Thyroid gland (tissue), 4 donors: Measurements from ENCODE around the gene MYO1A. TPM values are rescaled to one million over a fixed set of nuclear protein-coding genes. Genes with fewer than 3 reads are reported as not detected.
A peak's percentile ranks its signal among the peaks of the same experiment; 100 is the strongest.

Experiments
- DNase-seq, 2 donors: peaks; one replicate each; pipeline ENCODE4 v3.0.0-alpha.2; 2019
- H3K27ac ChIP-seq, 3 donors: fragments of 200-600 bp; sonication (generic); 1 replicate in 2 of 3; 2 replicates in 1 of 3; pipeline ENCODE4 v1.5.1; 2016 to 2019; ENCODE audit warnings: mild to moderate bottlenecking in 1 of 3, moderate library complexity in 1 of 3
- H3K27me3 ChIP-seq: fragments of 200-600 bp; sonication (generic); one replicate; pipeline ENCODE4 v1.5.1; 2019
- H3K36me3 ChIP-seq, 2 donors: fragments of 200-600 bp; sonication (generic); one replicate each; pipeline ENCODE4 v1.5.1; 2016 to 2019
- H3K4me1 ChIP-seq, 2 donors: fragments of 200-600 bp; sonication (generic); one replicate each; pipeline ENCODE4 v1.5.1; 2017 to 2019
- H3K4me3 ChIP-seq, 3 donors: fragments of 200-600 bp; sonication (generic); replicated peaks in 1 of 3; 1 replicate in 2 of 3; 2 replicates in 1 of 3; pipeline ENCODE4 v1.5.1; 2016; ENCODE audit warnings: mild to moderate bottlenecking in 1 of 3
- H3K9me3 ChIP-seq: fragments of 200-600 bp; sonication (generic); one replicate; pipeline ENCODE4 v1.5.1; 2017
- POLR2A ChIP-seq, 2 donors: fragments of 450-650 bp; IDR thresholded peaks; one replicate each; pipeline ENCODE4 v1.6.1; 2017; ENCODE audit warnings: antibody characterized with exemption in 2 of 2, mild to moderate bottlenecking in 2 of 2, moderate library complexity in 1 of 2
- WGBS, 2 donors: methylation state at CpG; one replicate each; pipeline ENCODE4 v1.1.5; 2017; 5-methylcytosine and 5-hydroxymethylcytosine counted together
- intact Hi-C: fragments of 100-400 bp; cut with DNase I; formaldehyde crosslinking; loops from one replicate; pipeline ENCODE4 v1.15.1; 2023
- total RNA-seq, 4 donors: library from RNA; depleted of rRNA; stranded (reverse); fragments of >200 nt; gene quantifications; one replicate each; pipeline ENCODE4 v1.2.3, GENCODE V29; 2016
- TF ChIP-seq, protein P1 (sequence below), 6 experiments: fragments of 200-600 bp in 3 of 6; fragments of 450-650 bp in 3 of 6; sonication (generic) in 3 of 6; IDR thresholded peaks; one replicate each; pipeline ENCODE4 v1.5.1; 2016 to 2019; ENCODE audit warnings: antibody characterized with exemption in 6 of 6, mild to moderate bottlenecking in 2 of 6, inconsistent platforms in 1 of 6, moderate library complexity in 1 of 6

Gene MYO1A
- total RNA-seq, 4 donors from 2014 or later: not detected

DNA sequence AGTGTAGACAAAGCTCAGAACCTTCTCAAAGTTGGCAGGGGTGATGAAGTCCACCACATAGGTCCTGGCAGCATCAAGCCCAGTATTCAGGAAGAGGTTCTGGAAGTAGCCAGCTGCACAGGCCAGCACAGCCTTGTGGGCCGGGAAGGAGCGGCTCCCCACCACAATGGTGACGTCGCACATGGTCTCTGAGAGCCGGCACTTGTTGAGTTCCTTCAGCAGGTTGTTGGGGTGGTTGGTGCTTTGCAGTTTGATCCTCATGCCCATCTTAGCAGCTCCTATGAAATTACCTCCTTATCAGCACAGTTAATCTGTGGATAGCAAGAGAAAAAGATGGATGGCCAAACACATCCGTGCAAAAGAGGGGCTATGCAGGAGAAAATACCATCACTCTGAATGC, 45.3 kb downstream of the MYO1A start:
- WGBS, 2 donors: 82 to 91% methylated on average over 6 of the region's 6 CpGs
- DNase-seq: no peak
- peaks cover 18 to 20% of the 10 kb centered on the region in 2 donors for H3K36me3 ChIP-seq
- H3K4me3 ChIP-seq: no peak overlapping the region
- no peak overlapping the region for H3K27ac ChIP-seq
- no peaks in the 10 kb centered on the region for H3K27me3 ChIP-seq
- TF ChIP-seq, protein P1, sequence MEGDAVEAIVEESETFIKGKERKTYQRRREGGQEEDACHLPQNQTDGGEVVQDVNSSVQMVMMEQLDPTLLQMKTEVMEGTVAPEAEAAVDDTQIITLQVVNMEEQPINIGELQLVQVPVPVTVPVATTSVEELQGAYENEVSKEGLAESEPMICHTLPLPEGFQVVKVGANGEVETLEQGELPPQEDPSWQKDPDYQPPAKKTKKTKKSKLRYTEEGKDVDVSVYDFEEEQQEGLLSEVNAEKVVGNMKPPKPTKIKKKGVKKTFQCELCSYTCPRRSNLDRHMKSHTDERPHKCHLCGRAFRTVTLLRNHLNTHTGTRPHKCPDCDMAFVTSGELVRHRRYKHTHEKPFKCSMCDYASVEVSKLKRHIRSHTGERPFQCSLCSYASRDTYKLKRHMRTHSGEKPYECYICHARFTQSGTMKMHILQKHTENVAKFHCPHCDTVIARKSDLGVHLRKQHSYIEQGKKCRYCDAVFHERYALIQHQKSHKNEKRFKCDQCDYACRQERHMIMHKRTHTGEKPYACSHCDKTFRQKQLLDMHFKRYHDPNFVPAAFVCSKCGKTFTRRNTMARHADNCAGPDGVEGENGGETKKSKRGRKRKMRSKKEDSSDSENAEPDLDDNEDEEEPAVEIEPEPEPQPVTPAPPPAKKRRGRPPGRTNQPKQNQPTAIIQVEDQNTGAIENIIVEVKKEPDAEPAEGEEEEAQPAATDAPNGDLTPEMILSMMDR (IDR thresholded peaks at IDR 0.05): no peak
- no peak for TF ChIP-seq POLR2A (IDR thresholded peaks at IDR 0.05)
- H3K9me3 ChIP-seq: no peaks in the 10 kb centered on the region
- H3K4me1 ChIP-seq: peaks cover 12 to 16% of the 10 kb centered on the region in 2 donors
- intact Hi-C loops: loop anchor here (10.0 kb wide), 1 partner anchor 110 kb away; the partner anchor contains the start of gene STAT6

DNA sequence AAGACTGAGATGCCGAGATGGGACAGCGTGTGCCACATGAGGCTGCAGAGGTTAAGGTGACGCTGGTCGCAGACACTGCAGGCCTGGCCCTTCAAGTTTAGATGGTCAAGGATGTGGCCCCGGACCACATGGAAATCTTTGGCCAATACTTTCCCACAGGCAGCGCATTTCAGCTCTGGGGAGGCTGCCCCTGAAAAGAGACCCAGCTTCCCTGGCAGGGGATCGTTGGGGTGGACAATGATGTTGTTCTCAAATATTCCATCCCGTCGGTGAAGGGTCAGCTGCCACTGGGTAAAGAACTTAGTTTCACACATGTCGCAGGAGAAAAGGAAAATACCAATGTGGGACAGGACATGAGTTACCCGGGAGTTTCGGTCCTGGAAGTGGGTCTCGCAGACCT, 46.5 kb downstream of the MYO1A start:
- no peak for TF ChIP-seq POLR2A (IDR thresholded peaks at IDR 0.05)
- TF ChIP-seq, protein P1 (IDR thresholded peaks at IDR 0.05): no peak
- Histone ChIP-seq H3K27me3 (no peaks in the 10 kb centered on the region), H3K27ac (no peak overlapping the region), H3K36me3 (peaks cover 18 to 20% of the 10 kb centered on the region in 2 donors), H3K4me3 (no peak overlapping the region), H3K9me3 (no peaks in the 10 kb centered on the region), H3K4me1 (peaks cover 12 to 16% of the 10 kb centered on the region in 2 donors)
- DNase-seq: no peak
- WGBS, 2 donors: 95 to 99% methylated on average over 13 of the region's 13 CpGs
- intact Hi-C loops: loop anchor here (10.0 kb wide), 1 partner anchor 111 kb away; the partner anchor contains the start of gene STAT6

DNA sequence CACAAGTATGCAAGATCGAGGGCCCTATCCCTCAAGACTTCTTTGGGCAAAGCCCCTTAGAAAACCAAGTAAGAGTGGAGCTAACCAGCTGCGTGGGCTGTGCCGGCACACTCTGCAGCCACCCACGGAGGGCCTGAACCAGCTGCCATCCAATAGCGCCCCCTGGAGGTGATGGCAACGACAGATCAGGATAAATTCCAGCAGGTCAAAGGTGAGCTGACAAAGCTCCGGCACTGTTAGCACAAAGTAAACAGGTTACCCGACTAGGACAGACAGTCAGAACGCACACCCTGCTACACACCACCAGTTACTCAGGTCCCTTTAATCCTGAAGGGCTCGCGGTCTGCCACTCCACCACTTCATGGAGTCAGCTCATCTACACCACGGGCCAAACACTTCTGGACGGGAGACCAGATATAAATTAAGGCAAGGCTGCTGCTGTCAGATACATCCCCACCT, 48.5 kb downstream of the MYO1A start:
- WGBS, 2 donors: 32% methylated on average over 13 of the region's 13 CpGs
- peak; percentile 64 for DNase-seq
- intact Hi-C loops: loop anchor here (10.0 kb wide), 1 partner anchor 113 kb away; the partner anchor contains the start of gene STAT6
- H3K27ac ChIP-seq: peak overlapping the region in 1 of 3 donors; percentile 19
- peaks cover 18 to 20% of the 10 kb centered on the region in 2 donors for H3K36me3 ChIP-seq
- H3K27me3 ChIP-seq: no peaks in the 10 kb centered on the region
- H3K4me3 ChIP-seq: no peak overlapping the region
- no peaks in the 10 kb centered on the region for H3K9me3 ChIP-seq
- H3K4me1 ChIP-seq: peaks cover 8 to 10% of the 10 kb centered on the region in 2 donors
- TF ChIP-seq, protein P1 (IDR thresholded peaks at IDR 0.05): peak; percentile 40 to 63 (median 60)
- TF ChIP-seq POLR2A (IDR thresholded peaks at IDR 0.05): no peak

DNA sequence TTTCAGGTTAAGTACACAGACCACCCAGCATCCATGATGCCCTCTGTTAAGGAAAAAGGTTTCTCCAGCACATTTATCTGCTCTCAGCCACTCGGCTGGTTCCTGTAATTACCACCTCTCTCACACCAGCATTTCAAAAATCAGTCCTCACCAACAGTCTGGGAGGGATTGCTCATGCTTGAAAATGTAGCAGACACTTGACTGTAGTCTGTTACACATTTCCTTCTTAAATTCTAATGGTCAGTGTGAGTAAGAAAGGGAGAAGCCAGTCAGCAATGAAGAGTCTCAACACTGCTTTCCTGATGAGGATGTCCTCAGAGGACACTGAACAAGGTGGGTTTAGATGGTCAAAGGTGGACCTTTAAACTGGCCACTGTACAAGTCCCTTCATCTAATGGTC, 49.5 kb downstream of the MYO1A start:
- no peaks in the 10 kb centered on the region for H3K27me3 ChIP-seq
- H3K27ac ChIP-seq: no peak overlapping the region
- WGBS, 2 donors: 43 to 71% methylated on average over 1 of the region's 1 CpG
- intact Hi-C loops: loop anchor here (10.0 kb wide), 1 partner anchor 114 kb away; the partner anchor contains the start of gene STAT6
- TF ChIP-seq POLR2A (IDR thresholded peaks at IDR 0.05): no peak
- TF ChIP-seq, protein P1 (IDR thresholded peaks at IDR 0.05): no peak
- H3K4me3 ChIP-seq: no peak overlapping the region
- peaks cover 3 to 6% of the 10 kb centered on the region in 2 donors for H3K4me1 ChIP-seq
- peaks cover 18 to 20% of the 10 kb centered on the region in 2 donors for H3K36me3 ChIP-seq
- no peaks in the 10 kb centered on the region for H3K9me3 ChIP-seq
- DNase-seq: no peak

DNA sequence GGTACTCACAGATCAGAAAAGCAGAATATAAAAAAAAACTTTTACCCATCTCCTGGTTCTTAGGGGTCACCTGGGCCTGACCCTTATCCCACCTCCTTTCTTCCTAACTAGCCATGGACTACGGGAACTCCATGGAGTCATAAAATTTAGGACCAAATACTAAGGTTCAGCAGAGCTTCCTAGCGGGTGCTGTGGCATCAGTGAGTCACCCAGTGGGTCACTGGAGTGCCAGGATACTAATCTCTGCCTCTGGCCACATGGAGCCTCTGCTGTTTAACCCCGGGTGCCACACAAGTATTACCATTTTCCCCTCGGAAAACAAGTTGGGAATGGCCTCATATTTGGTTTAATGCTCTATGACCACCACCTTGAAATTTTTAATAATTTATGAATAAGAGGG, 50.5 kb downstream of the MYO1A start:
- no peaks in the 10 kb centered on the region for H3K4me1 ChIP-seq
- H3K9me3 ChIP-seq: no peaks in the 10 kb centered on the region
- TF ChIP-seq, protein P1 (IDR thresholded peaks at IDR 0.05): no peak
- TF ChIP-seq POLR2A (IDR thresholded peaks at IDR 0.05): no peak
- no peak overlapping the region for H3K4me3 ChIP-seq
- WGBS, 2 donors: 92 to 95% methylated on average over 4 of the region's 4 CpGs
- H3K36me3 ChIP-seq: peaks cover 18% of the 10 kb centered on the region in 2 donors
- H3K27ac ChIP-seq: no peak overlapping the region
- no peaks in the 10 kb centered on the region for H3K27me3 ChIP-seq
- intact Hi-C loops: no loop called here
- DNase-seq: no peak
